ENCODE measurements around the gene FBXW11.

GRCh38 chr5:171931163-171931562, 75.3 kb downstream of the FBXW11 start:
- TF ChIP-seq CTCF (conservative IDR thresholded peaks at IDR 0.05; ENCODE audit: low read depth, low read length) (no peak), EZH2 (IDR thresholded peaks at IDR 0.05; ENCODE audit: low read length, unreplicated experiment) (no peak), EZH2phosphoT487 (IDR thresholded peaks at IDR 0.05; ENCODE audit: borderline replicate concordance, low read length) (no peak)

All from PC-3 (cell line).